HepG2 (cell line): Measurements from ENCODE around the gene TCOF1. TPM values are rescaled to one million over a fixed set of nuclear protein-coding genes. Genes with fewer than 3 reads are reported as not detected.

Experiments used
- AGO2 ChIP-seq: fragments of 200-400 bp; formaldehyde crosslinking; optimal IDR thresholded peaks from 2 replicates; pipeline ENCODE3; 2017; ENCODE audit warnings: mild to moderate bottlenecking, low read depth, low read length, moderate library complexity
- ARID4A ChIP-seq: sonication (generic); formaldehyde crosslinking; IDR thresholded peaks from 2 replicates; pipeline ENCODE4 v1.5.0; 2020; ENCODE audit warnings: mild to moderate bottlenecking, missing genetic modification reagents, borderline replicate concordance
- ERF ChIP-seq: IDR thresholded peaks from 2 replicates; pipeline ENCODE4 v1.6.1; 2018; ENCODE audit warnings: missing biosample characterization, missing genetic modification reagents
- GPBP1L1 ChIP-seq: sonication (generic); formaldehyde crosslinking; IDR thresholded peaks from 2 replicates; pipeline ENCODE4 v1.5.0; 2020; ENCODE audit warnings: mild to moderate bottlenecking, missing genetic modification reagents
- KDM2A ChIP-seq: sonication (generic); formaldehyde crosslinking; IDR thresholded peaks from 2 replicates; pipeline ENCODE4 v1.4.0; 2020; ENCODE audit warnings: low read depth, missing genetic modification reagents, borderline replicate concordance
- NR0B2 ChIP-seq: sonication (generic); formaldehyde crosslinking; IDR thresholded peaks from 2 replicates; pipeline ENCODE4 v1.4.0; 2020; ENCODE audit warnings: mild to moderate bottlenecking, missing genetic modification reagents
- PATZ1 ChIP-seq: sonication (generic); formaldehyde crosslinking; IDR thresholded peaks from 2 replicates; pipeline ENCODE4 v1.4.0; 2020; ENCODE audit warnings: missing genetic modification reagents
- PCBP1 ChIP-seq: fragments of 200-400 bp; formaldehyde crosslinking; IDR thresholded peaks from 2 replicates; pipeline ENCODE4 v1.6.1; 2017; ENCODE audit warnings: mild to moderate bottlenecking, low read depth, low read length, borderline replicate concordance
- ZNF598 ChIP-seq: sonication (generic); formaldehyde crosslinking; IDR thresholded peaks from 2 replicates; pipeline ENCODE4 v1.5.1; 2020; ENCODE audit warnings: mild to moderate bottlenecking, missing genetic modification reagents, borderline replicate concordance
- ZNF670 ChIP-seq: sonication (generic); formaldehyde crosslinking; IDR thresholded peaks from 2 replicates; pipeline ENCODE4 v1.8.0; 2022; ENCODE audit warnings: mild to moderate bottlenecking, missing genetic modification reagents, borderline replicate concordance
- polyA plus RNA-seq, 8 experiments: library from polyadenylated mRNA; depleted of rRNA in 3 of 8; stranded (reverse) in 7 of 8; unstranded in 1 of 8; fragments of >200 nt; fragmentation: Illumina TruSeq in 4 of 8; extraction: Trizol in 4 of 8; gene quantifications; 2 replicates each; pipeline versions ENCODE4 v1.2.1 to v1.2.3, GENCODE V29; 2011 to 2016; ENCODE audit warnings: low read depth in 4 of 8, missing spikeins in 1 of 8, mixed read lengths in 1 of 8; ENCODE audit not compliant: insufficient read depth in 1 of 8
- total RNA-seq, 5 experiments: library from RNA; depleted of rRNA; stranded (reverse); fragments of >200 nt; fragmentation: Illumina TruSeq; extraction: Trizol; gene quantifications; 2 replicates each; pipeline ENCODE4 v1.2.3, GENCODE V29; 2016; ENCODE audit warnings: low read depth in 1 of 5
- TF ChIP-seq, protein P1 (sequence below): sonication (generic); formaldehyde crosslinking; IDR thresholded peaks from 2 replicates; pipeline ENCODE4 v1.4.0; 2020; ENCODE audit warnings: missing genetic modification reagents

Gene TCOF1
- total and polyA plus RNA-seq, 2 of the 13 experiments (the other 11 are each of a cell fraction or from before 2014, with no cell fraction given): 10.1 to 41.6 TPM

DNA sequence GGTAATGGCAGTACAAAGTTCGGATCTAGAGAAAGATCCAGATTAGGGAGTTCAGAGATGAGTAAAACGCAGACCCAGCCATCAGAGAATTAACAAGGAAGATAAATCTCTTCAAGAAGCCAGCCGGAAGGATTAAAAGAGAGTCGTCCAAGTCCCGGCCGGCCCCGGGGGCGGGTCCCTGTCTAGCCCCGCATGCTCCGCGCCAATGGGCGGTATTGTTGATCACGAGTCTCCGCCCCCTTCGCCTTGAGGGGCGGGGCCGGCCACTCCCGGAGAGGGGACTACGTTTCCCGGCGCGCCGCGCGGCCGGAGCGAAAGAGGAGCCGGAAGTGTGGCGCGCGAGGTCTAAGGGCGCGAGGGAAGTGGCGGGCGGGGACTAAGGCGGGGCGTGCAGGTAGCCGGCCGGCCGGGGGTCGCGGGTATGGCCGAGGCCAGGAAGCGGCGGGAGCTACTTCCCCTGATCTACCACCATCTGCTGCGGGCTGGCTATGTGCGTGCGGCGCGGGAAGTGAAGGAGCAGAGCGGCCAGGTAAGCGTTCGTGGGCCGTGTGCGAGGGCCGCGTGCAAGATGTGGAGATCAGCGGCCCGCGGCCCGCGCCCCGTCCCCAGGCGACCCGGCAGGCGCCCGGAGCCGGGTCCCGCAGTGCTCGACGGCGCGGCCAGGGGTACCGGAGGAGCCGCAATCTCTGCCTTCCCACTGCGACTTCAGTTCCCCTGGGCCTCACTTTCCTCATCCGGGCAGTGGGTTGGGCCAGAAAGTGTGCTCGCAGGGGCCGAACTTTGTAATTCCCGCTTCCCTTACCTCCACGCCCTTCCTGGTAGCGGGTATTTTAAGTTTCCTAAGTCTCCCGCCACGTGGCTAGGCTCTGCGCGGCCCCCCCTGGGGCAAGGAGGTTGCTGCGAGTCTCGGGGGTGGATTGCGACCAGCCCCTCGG is at the start of gene TCOF1 (continued):
- TF ChIP-seq ERF (CRISPR knock-in tag) (peak; percentile 59; the same call in 1 of the 2 replicates), AGO2 (no peak), ZNF598 (CRISPR knock-in tag) (no peak), ARID4A (CRISPR knock-in tag) (peak; percentile 92), NR0B2 (no peak), KDM2A (peak; percentile 48; the same call in 1 of the 2 replicates), PCBP1 (no peak), PATZ1 (peak; percentile 58), GPBP1L1 (CRISPR knock-in tag) (no peak), ZNF670 (CRISPR knock-in tag) (no peak)
- TF ChIP-seq, protein P1, sequence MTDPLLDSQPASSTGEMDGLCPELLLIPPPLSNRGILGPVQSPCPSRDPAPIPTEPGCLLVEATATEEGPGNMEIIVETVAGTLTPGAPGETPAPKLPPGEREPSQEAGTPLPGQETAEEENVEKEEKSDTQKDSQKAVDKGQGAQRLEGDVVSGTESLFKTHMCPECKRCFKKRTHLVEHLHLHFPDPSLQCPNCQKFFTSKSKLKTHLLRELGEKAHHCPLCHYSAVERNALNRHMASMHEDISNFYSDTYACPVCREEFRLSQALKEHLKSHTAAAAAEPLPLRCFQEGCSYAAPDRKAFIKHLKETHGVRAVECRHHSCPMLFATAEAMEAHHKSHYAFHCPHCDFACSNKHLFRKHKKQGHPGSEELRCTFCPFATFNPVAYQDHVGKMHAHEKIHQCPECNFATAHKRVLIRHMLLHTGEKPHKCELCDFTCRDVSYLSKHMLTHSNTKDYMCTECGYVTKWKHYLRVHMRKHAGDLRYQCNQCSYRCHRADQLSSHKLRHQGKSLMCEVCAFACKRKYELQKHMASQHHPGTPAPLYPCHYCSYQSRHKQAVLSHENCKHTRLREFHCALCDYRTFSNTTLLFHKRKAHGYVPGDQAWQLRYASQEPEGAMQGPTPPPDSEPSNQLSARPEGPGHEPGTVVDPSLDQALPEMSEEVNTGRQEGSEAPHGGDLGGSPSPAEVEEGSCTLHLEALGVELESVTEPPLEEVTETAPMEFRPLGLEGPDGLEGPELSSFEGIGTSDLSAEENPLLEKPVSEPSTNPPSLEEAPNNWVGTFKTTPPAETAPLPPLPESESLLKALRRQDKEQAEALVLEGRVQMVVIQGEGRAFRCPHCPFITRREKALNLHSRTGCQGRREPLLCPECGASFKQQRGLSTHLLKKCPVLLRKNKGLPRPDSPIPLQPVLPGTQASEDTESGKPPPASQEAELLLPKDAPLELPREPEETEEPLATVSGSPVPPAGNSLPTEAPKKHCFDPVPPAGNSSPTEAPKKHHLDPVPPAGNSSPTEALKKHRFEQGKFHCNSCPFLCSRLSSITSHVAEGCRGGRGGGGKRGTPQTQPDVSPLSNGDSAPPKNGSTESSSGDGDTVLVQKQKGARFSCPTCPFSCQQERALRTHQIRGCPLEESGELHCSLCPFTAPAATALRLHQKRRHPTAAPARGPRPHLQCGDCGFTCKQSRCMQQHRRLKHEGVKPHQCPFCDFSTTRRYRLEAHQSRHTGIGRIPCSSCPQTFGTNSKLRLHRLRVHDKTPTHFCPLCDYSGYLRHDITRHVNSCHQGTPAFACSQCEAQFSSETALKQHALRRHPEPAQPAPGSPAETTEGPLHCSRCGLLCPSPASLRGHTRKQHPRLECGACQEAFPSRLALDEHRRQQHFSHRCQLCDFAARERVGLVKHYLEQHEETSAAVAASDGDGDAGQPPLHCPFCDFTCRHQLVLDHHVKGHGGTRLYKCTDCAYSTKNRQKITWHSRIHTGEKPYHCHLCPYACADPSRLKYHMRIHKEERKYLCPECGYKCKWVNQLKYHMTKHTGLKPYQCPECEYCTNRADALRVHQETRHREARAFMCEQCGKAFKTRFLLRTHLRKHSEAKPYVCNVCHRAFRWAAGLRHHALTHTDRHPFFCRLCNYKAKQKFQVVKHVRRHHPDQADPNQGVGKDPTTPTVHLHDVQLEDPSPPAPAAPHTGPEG (CRISPR knock-in tag): no peak
